ENCODE data around the gene SIVA1. TPM values are rescaled to one million over a fixed set of nuclear protein-coding genes. Genes with fewer than 3 reads are reported as not detected.

SIVA1 gene
- total RNA-seq, 2 experiments from 2014 or later, result 111 to 124 TPM

- ChIA-PET CTCF (no interaction called here), POLR2A (no interaction called here)
- no peaks in the 10 kb centered on the region for H3K4me1 ChIP-seq (ENCODE audit: insufficient read depth, low read length)
- no peak for TF ChIP-seq CTCF (IDR thresholded peaks at IDR 0.05)
- Mint-ChIP-seq H3K4me3 (no peak overlapping the region), H3K27ac (no peak overlapping the region), H3K36me3 (ENCODE audit: low read depth) (no peaks in the 10 kb centered on the region), H3K9me3 (no peaks in the 10 kb centered on the region), H3K27me3 (no peaks in the 10 kb centered on the region), H3K4me1 (ENCODE audit: low read depth) (no peaks in the 10 kb centered on the region)
- H3K27ac ChIP-seq (ENCODE audit: low read depth in 1 of 2, low read length in 2 of 2), result no peak overlapping the region
- H3K27me3 ChIP-seq (ENCODE audit: control insufficient read depth in 1 of 2, insufficient read depth in 2 of 2, low read length in 2 of 2), result no peaks in the 10 kb centered on the region
- no peak overlapping the region for H3K4me3 ChIP-seq (ENCODE audit: low read length)
- intact Hi-C loops (cut with DNase I, micrococcal nuclease), result no loop called here
- ATAC-seq (ENCODE audit: poor library complexity), result no peak
- H3K9me3 ChIP-seq (ENCODE audit: control insufficient read depth in 1 of 2, insufficient read depth in 1 of 2, low read length in 2 of 2), result no peaks in the 10 kb centered on the region
- H3K36me3 ChIP-seq (ENCODE audit: insufficient read depth, low read length), result no peaks in the 10 kb centered on the region
- no peak for DNase-seq
These were observed 13.1 kb upstream of the SIVA1 start for GRCh38 chr14:104739546-104740516.

DNA sequence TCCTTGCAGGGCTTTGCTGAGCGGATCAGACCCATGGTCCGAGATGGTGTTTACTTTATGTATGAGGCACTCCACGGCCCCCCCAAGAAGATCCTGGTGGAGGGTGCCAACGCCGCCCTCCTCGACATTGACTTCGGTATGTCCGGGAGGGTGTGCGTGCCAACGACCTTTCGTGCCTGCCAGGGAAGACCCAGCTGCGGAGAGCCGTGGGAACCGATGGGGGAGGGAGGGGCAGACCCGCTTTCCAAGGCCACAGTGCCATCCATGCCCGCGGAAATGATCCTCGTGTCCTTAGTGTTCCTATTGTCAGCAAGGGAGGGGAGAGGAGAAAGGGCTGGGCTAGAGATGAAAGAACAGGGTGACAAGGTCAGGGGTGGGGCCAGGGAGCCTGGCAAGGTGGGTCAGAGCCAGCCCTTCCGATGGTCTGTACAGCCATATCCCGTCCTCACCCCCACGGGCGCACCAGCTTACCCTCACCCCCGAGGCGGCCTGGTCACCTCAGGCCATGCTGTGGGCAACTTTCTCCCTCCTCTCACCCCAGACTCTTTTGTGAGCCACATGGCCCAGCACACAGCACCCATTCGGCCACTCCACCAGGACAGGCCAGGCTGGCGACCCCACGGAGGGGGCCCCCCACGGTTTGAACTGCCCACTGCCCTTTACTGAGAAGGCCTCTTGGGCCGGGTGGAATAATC, 11.7 kb upstream of the SIVA1 start:
- Mint-ChIP-seq H3K27me3 (no peaks in the 10 kb centered on the region), H3K4me1 (ENCODE audit: low read depth) (no peaks in the 10 kb centered on the region), H3K9me3 (no peaks in the 10 kb centered on the region), H3K4me3 (no peak overlapping the region), H3K36me3 (ENCODE audit: low read depth) (no peaks in the 10 kb centered on the region), H3K27ac (no peak overlapping the region)
- Histone ChIP-seq H3K27ac (ENCODE audit: low read depth in 1 of 2, low read length in 2 of 2) (no peak overlapping the region), H3K36me3 (ENCODE audit: insufficient read depth, low read length) (no peaks in the 10 kb centered on the region), H3K27me3 (ENCODE audit: control insufficient read depth in 1 of 2, insufficient read depth in 2 of 2, low read length in 2 of 2) (no peaks in the 10 kb centered on the region), H3K4me3 (ENCODE audit: low read length) (no peak overlapping the region), H3K4me1 (ENCODE audit: insufficient read depth, low read length) (peaks cover 6% of the 10 kb centered on the region), H3K9me3 (ENCODE audit: control insufficient read depth in 1 of 2, insufficient read depth in 1 of 2, low read length in 2 of 2) (no peaks in the 10 kb centered on the region)
- no peak for DNase-seq
- no peak for ATAC-seq (ENCODE audit: poor library complexity)
- ChIA-PET CTCF (no interaction called here), POLR2A (no interaction called here)
- intact Hi-C loops (cut with DNase I, micrococcal nuclease), result no loop called here
- no peak for TF ChIP-seq CTCF (IDR thresholded peaks at IDR 0.05)

GRCh38 chr14:104741803-104742251, 11.1 kb upstream of the SIVA1 start:
- Mint-ChIP-seq H3K9me3 (no peaks in the 10 kb centered on the region), H3K4me1 (ENCODE audit: low read depth) (no peaks in the 10 kb centered on the region), H3K27ac (no peak overlapping the region), H3K4me3 (no peak overlapping the region), H3K36me3 (ENCODE audit: low read depth) (no peaks in the 10 kb centered on the region), H3K27me3 (no peaks in the 10 kb centered on the region)
- Histone ChIP-seq H3K27me3 (ENCODE audit: control insufficient read depth in 1 of 2, insufficient read depth in 2 of 2, low read length in 2 of 2) (no peaks in the 10 kb centered on the region), H3K4me1 (ENCODE audit: insufficient read depth, low read length) (peaks cover 7% of the 10 kb centered on the region), H3K27ac (ENCODE audit: low read depth in 1 of 2, low read length in 2 of 2) (no peak overlapping the region), H3K4me3 (ENCODE audit: low read length) (no peak overlapping the region), H3K36me3 (ENCODE audit: insufficient read depth, low read length) (no peaks in the 10 kb centered on the region), H3K9me3 (ENCODE audit: control insufficient read depth in 1 of 2, insufficient read depth in 1 of 2, low read length in 2 of 2) (no peaks in the 10 kb centered on the region)
- intact Hi-C loops (cut with DNase I, micrococcal nuclease), result no loop called here
- ChIA-PET CTCF (no interaction called here), POLR2A (no interaction called here)
- DNase-seq, result no peak
- no peak for ATAC-seq (ENCODE audit: poor library complexity)
- no peak for TF ChIP-seq CTCF (IDR thresholded peaks at IDR 0.05)

All from CD4-positive, alpha-beta T cell (primary cell).